ENCODE results near the gene EHMT1. TPM values are rescaled to one million over a fixed set of nuclear protein-coding genes. Genes with fewer than 3 reads are reported as not detected.

EHMT1 gene
- polyA plus RNA-seq, 3 donors = 10.1 to 46.5 (median 15.0) TPM

- Histone ChIP-seq H3K4me2 (replicated peaks; ENCODE audit: extremely low read depth, low read length, poor library complexity, severe bottlenecking) (no peak overlapping the region), H3K9ac (ENCODE audit: insufficient read depth, low read length, poor library complexity, severe bottlenecking) (no peak overlapping the region), H3K79me2 (ENCODE audit: insufficient read depth, low read length) (no peaks in the 10 kb centered on the region), H4K20me1 (ENCODE audit: insufficient read depth, low read length) (peaks cover 20% of the 10 kb centered on the region), H3K9me3 (replicated peaks in 1 of 2; ENCODE audit: control insufficient read depth in 1 of 2, insufficient read depth in 1 of 2, low read length in 2 of 2) (peaks cover 0 to 4% of the 10 kb centered on the region in 2 donors), H3K27ac (ENCODE audit: low read depth in 1 of 2, low read length in 2 of 2) (no peak overlapping the region), H3K27me3 (ENCODE audit: control insufficient read depth in 2 of 2, insufficient read depth in 2 of 2, low read length in 2 of 2) (no peaks in the 10 kb centered on the region), H2AFZ (ENCODE audit: insufficient read depth, low read depth, low read length, poor library complexity, severe bottlenecking) (no peak overlapping the region), H3K36me3 (replicated peaks in 1 of 2; ENCODE audit: control insufficient read depth in 1 of 2, insufficient read depth in 2 of 2, low read length in 2 of 2) (peaks cover 59 to 92% of the 10 kb centered on the region in 2 donors), H3K4me3 (replicated peaks in 1 of 3; ENCODE audit: low read depth in 2 of 3, low read length in 3 of 3) (no peak overlapping the region), H3K4me1 (ENCODE audit: control insufficient read depth in 1 of 2, insufficient read depth in 2 of 2, low read length in 2 of 2) (no peaks in the 10 kb centered on the region)
- H3K4me1 Mint-ChIP-seq = no peaks in the 10 kb centered on the region
- peaks cover 0 to 8% (median 0%) of the 10 kb centered on the region in 7 donors for H3K9me3 Mint-ChIP-seq
- no peak overlapping the region for H3K4me3 Mint-ChIP-seq
- H3K36me3 Mint-ChIP-seq = peaks cover 50 to 74% of the 10 kb centered on the region in 2 donors
- intact Hi-C loops (cut with micrococcal nuclease) = no loop called here
- 96% methylated on average over 38 of the region's 44 CpGs for WGBS (ENCODE audit: insufficient coverage)
- peak overlapping the region in 1 of 7 donors; percentile 35 for H3K27ac Mint-ChIP-seq
- DNase-seq = no peak
- no peak for TF ChIP-seq CTCF (IDR thresholded peaks at IDR 0.05)
- H3K27me3 Mint-ChIP-seq (ENCODE audit: low read depth in 3 of 3) = peaks cover 0 to 2% (median 0%) of the 10 kb centered on the region in 3 donors
Measured at GRCh38 chr9:137832830-137833590, 214.2 kb downstream of the EHMT1 start.

GRCh38 chr9:137833721-137834613 is 215.2 kb downstream of the EHMT1 start:
- no peak overlapping the region for H3K27ac Mint-ChIP-seq

More at GRCh38 chr9:137833721-137834613, 215.2 kb downstream of the EHMT1 start:
- WGBS (ENCODE audit: insufficient coverage) = 98% methylated on average over 66 of the region's 73 CpGs
- Mint-ChIP-seq H3K36me3 (peaks cover 48 to 71% of the 10 kb centered on the region in 2 donors), H3K9me3 (peaks cover 0 to 11% (median 4%) of the 10 kb centered on the region in 7 donors), H3K27me3 (ENCODE audit: low read depth in 3 of 3) (peaks cover 0 to 2% (median 0%) of the 10 kb centered on the region in 3 donors), H3K4me1 (no peaks in the 10 kb centered on the region), H3K4me3 (no peak overlapping the region)
- intact Hi-C loops (cut with micrococcal nuclease) = no loop called here
- Histone ChIP-seq H3K79me2 (ENCODE audit: insufficient read depth, low read length) (no peaks in the 10 kb centered on the region), H3K9me3 (replicated peaks in 1 of 2; ENCODE audit: control insufficient read depth in 1 of 2, insufficient read depth in 1 of 2, low read length in 2 of 2) (peaks cover 0 to 11% of the 10 kb centered on the region in 2 donors), H3K27me3 (ENCODE audit: control insufficient read depth in 2 of 2, insufficient read depth in 2 of 2, low read length in 2 of 2) (no peaks in the 10 kb centered on the region), H3K4me3 (replicated peaks in 1 of 3; ENCODE audit: low read depth in 2 of 3, low read length in 3 of 3) (no peak overlapping the region), H3K27ac (ENCODE audit: low read depth in 1 of 2, low read length in 2 of 2) (no peak overlapping the region), H3K36me3 (replicated peaks in 1 of 2; ENCODE audit: control insufficient read depth in 1 of 2, insufficient read depth in 2 of 2, low read length in 2 of 2) (peaks cover 51 to 83% of the 10 kb centered on the region in 2 donors), H3K4me1 (ENCODE audit: control insufficient read depth in 1 of 2, insufficient read depth in 2 of 2, low read length in 2 of 2) (no peaks in the 10 kb centered on the region), H3K4me2 (replicated peaks; ENCODE audit: extremely low read depth, low read length, poor library complexity, severe bottlenecking) (no peak overlapping the region), H4K20me1 (ENCODE audit: insufficient read depth, low read length) (peaks cover 11% of the 10 kb centered on the region), H2AFZ (ENCODE audit: insufficient read depth, low read depth, low read length, poor library complexity, severe bottlenecking) (no peak overlapping the region), H3K9ac (ENCODE audit: insufficient read depth, low read length, poor library complexity, severe bottlenecking) (no peak overlapping the region)
- TF ChIP-seq CTCF (IDR thresholded peaks at IDR 0.05) = no peak
- DNase-seq = no peak
